HCT116 (cell line): ENCODE data around the gene PRR29. TPM values are rescaled to one million over a fixed set of nuclear protein-coding genes. Genes with fewer than 3 reads are reported as not detected.

ENCODE experiments used
- ATAC-seq: fragments of 200-7000 bp; cut with Tn5 transposase; 2 replicates; pipeline ENCODE4 v1.9.1; 2020; ENCODE audit warnings: mild to moderate bottlenecking, moderate library complexity
- BruUV-seq: library from RNA; stranded (reverse); fragments of 400-500 nt; replicated peaks from 2 replicates; lab custom pipeline; 2021; lab: Mats Ljungman, UMichigan
- CTCF ChIA-PET: fragments of 300-600 bp; sonication (Branson Sonifier 250); formaldehyde crosslinking; loops from one replicate; lab custom pipeline; 2021; ENCODE audit warnings: antibody characterized with exemption; lab: Charles Lee
- POLR2A ChIA-PET: fragments of 300-600, 350-600 bp; sonication (Branson Sonifier 250); formaldehyde crosslinking; loops from one replicate; lab custom pipeline; 2021; ENCODE audit warnings: antibody characterized with exemption; lab: Charles Lee
- RAD21 ChIA-PET, 2 experiments: fragments of 300-600 bp; sonication (Branson Sonifier 250); formaldehyde crosslinking; loops; one replicate each; lab custom pipeline; 2023; ENCODE audit warnings: low total read pairs in 2 of 2; ENCODE audit not compliant: uncharacterized antibody in 2 of 2, unreplicated experiment in 2 of 2, low non-redundant PET in 1 of 2; lab: Charles Lee
- DNase-seq: peaks from one replicate; pipeline ENCODE4 v3.0.0-alpha.2; 2010; ENCODE audit warnings: low read depth, low spot score
- H2AFZ ChIP-seq: fragments of 200-600 bp; shearing (Covaris generic), sonication (generic); 2 replicates; pipeline ENCODE4 v1.6.1; 2017; ENCODE audit warnings: low read depth, mixed run types, mixed read lengths, antibody characterized with exemption, low read length; ENCODE audit not compliant: poor library complexity, severe bottlenecking
- H3K27ac ChIP-seq: 2 replicates; pipeline ENCODE4 v1.5.1; 2012; ENCODE audit warnings: low read depth, low read length
- H3K27me3 ChIP-seq: fragments of 200-600 bp; sonication (generic); 2 replicates; pipeline ENCODE4 v1.6.1; 2016; ENCODE audit warnings: mixed run types, low read length, mixed read lengths; ENCODE audit not compliant: insufficient read depth
- H3K36me3 ChIP-seq, 2 experiments: fragments of 200-500 bp in 1 of 2; fragments of 200-600 bp in 1 of 2; sonication (Bioruptor generic) in 1 of 2; sonication (generic) in 1 of 2; 2 replicates each; pipeline versions ENCODE4 v1.5.1 to v1.6.1; 2014 to 2016; ENCODE audit warnings: low read length in 2 of 2, inconsistent platforms in 1 of 2, mixed read lengths in 1 of 2, mixed run types in 1 of 2; ENCODE audit not compliant: insufficient read depth in 2 of 2, control insufficient read depth in 1 of 2
- H3K4me1 ChIP-seq, 2 experiments: fragments of 200-600 bp in 1 of 2; sonication (generic) in 1 of 2; 2 replicates each; pipeline versions ENCODE4 v1.5.1 to v1.6.1; 2012 to 2017; ENCODE audit warnings: low read length in 2 of 2, inconsistent platforms in 1 of 2, mild to moderate bottlenecking in 1 of 2, mixed read lengths in 1 of 2, mixed run types in 1 of 2, moderate library complexity in 1 of 2; ENCODE audit not compliant: insufficient read depth in 2 of 2, control insufficient read depth in 1 of 2
- H3K4me2 ChIP-seq: fragments of 200-600 bp; sonication (generic); 2 replicates; pipeline ENCODE4 v1.6.1; 2017; ENCODE audit warnings: mixed run types, low read length, mixed read lengths
- H3K4me3 ChIP-seq, 2 experiments: fragments of 200-600 bp in 1 of 2; sonication (generic) in 1 of 2; replicated peaks in 1 of 2; 2 replicates each; pipeline ENCODE4 v1.5.1; 2011 to 2016; ENCODE audit warnings: low read length in 2 of 2, control low read depth in 1 of 2, low read depth in 1 of 2, mild to moderate bottlenecking in 1 of 2, mixed read lengths in 1 of 2, mixed run types in 1 of 2
- H3K79me2 ChIP-seq: fragments of 200-600 bp; sonication (generic); 2 replicates; pipeline ENCODE4 v1.6.1; 2017; ENCODE audit warnings: mild to moderate bottlenecking, mixed run types, low read length, moderate library complexity, mixed read lengths; ENCODE audit not compliant: insufficient read depth
- H3K9ac ChIP-seq: fragments of 200-600 bp; sonication (generic); 2 replicates; pipeline ENCODE4 v1.6.1; 2016; ENCODE audit warnings: low read length, mixed read lengths
- H3K9me2 ChIP-seq: fragments of 200-600 bp; sonication (generic), shearing (Covaris generic); 2 replicates; pipeline ENCODE4 v1.6.1; 2017; ENCODE audit warnings: mixed run types, mild to moderate bottlenecking, moderate library complexity; ENCODE audit not compliant: insufficient read depth
- H3K9me3 ChIP-seq, 2 experiments: fragments of 200-500 bp in 1 of 2; fragments of 200-600 bp in 1 of 2; sonication (Bioruptor generic) in 1 of 2; sonication (generic) in 1 of 2; 2 replicates each; pipeline ENCODE4 v1.6.1; 2014 to 2017; ENCODE audit warnings: low read length in 2 of 2, mixed read lengths in 2 of 2, inconsistent platforms in 1 of 2, low read depth in 1 of 2, mild to moderate bottlenecking in 1 of 2, mixed run types in 1 of 2, moderate library complexity in 1 of 2; ENCODE audit not compliant: control insufficient read depth in 1 of 2, insufficient read depth in 1 of 2
- H4K20me1 ChIP-seq: fragments of 200-600 bp; sonication (generic), shearing (Covaris generic); 2 replicates; pipeline ENCODE4 v1.6.1; 2017; ENCODE audit warnings: mixed run types, mild to moderate bottlenecking, moderate library complexity; ENCODE audit not compliant: insufficient read depth
- CTCF ChIP-seq, 3 experiments: fragments of 200-600 bp in 1 of 3; sonication (generic) in 1 of 3; IDR thresholded peaks in 2 of 3; conservative IDR thresholded peaks in 1 of 3; 2 replicates each; pipeline ENCODE4 v1.5.1; 2012 to 2017; ENCODE audit warnings: low read depth in 2 of 3, low read length in 2 of 3, antibody characterized with exemption in 1 of 3, borderline replicate concordance in 1 of 3, control low read depth in 1 of 3, mild to moderate bottlenecking in 1 of 3, mixed read lengths in 1 of 3, mixed run types in 1 of 3, moderate library complexity in 1 of 3; ENCODE audit not compliant: insufficient read depth in 1 of 3
- ELF1 ChIP-seq: IDR thresholded peaks from 2 replicates; pipeline ENCODE4 v1.6.1; 2012; ENCODE audit warnings: low read depth, borderline replicate concordance
- EZH2 ChIP-seq: fragments of 200-600 bp; sonication (generic); IDR thresholded peaks from 2 replicates; pipeline ENCODE4 v1.6.1; 2017; ENCODE audit warnings: antibody characterized with exemption, mixed run types
- JUND ChIP-seq: IDR thresholded peaks from 2 replicates; pipeline ENCODE4 v1.6.1; 2012
- POLR2A ChIP-seq: IDR thresholded peaks from 2 replicates; pipeline ENCODE4 v1.7.0; 2011; ENCODE audit warnings: borderline replicate concordance; ENCODE audit not compliant: insufficient read depth, insufficient read length; ENCODE audit errors: extremely low read depth
- POLR2AphosphoS5 ChIP-seq: IDR thresholded peaks from 2 replicates; pipeline ENCODE4 v1.6.1; 2011; ENCODE audit warnings: mild to moderate bottlenecking, low read depth, low read length, moderate library complexity
- SP1 ChIP-seq: IDR thresholded peaks from 2 replicates; pipeline ENCODE4 v1.6.1; 2012; ENCODE audit warnings: low read depth
- ZBTB33 ChIP-seq: IDR thresholded peaks from 2 replicates; pipeline ENCODE4 v1.6.1; 2011; ENCODE audit warnings: mild to moderate bottlenecking, low read length, moderate library complexity; ENCODE audit not compliant: insufficient replicate concordance; ENCODE audit errors: extremely low read depth
- ZFX ChIP-seq: fragments of 450-650 bp; IDR thresholded peaks from 2 replicates; pipeline ENCODE4 v1.6.1; 2017
- intact Hi-C: fragments of 100-400 bp; cut with micrococcal nuclease; formaldehyde crosslinking; loops from 2 replicates; pipeline ENCODE4 v1.10.0; 2022
- total RNA-seq: library from RNA; stranded (reverse); gene quantifications from one replicate; pipeline ENCODE4 v1.2.1, GENCODE V29; 2021; ENCODE audit not compliant: unreplicated experiment
- TF ChIP-seq, protein P1 (sequence below): IDR thresholded peaks from 2 replicates; pipeline ENCODE4 v1.6.1; 2012
- TF ChIP-seq, protein P2 (sequence below): IDR thresholded peaks from 2 replicates; pipeline ENCODE4 v1.6.1; 2012

PRR29 gene
- total RNA-seq, 1 experiment from 2014 or later: not detected

DNA sequence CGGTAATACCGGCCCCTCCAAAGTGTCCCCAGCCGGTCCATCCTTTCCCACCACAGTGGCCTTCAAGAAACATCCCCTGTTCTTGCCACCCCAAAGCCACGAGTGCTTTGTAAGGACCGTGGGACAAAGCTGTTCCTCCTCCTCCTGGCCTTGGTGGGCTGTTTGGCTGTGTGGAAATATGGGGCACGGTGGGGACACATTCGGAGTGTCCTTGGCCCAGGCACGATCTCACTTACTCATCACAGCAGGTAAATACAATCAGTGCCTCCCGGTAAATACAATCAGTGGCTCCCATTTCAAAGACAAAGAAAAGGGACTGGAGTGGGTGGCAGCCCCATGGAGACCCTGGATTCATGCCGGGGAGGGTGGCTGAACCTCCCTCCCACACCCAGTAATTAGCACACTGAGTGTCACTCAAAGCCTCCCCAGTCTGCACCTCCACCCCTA lies 35.8 kb upstream of the PRR29 start:
- Histone ChIP-seq H3K9me2 (no peaks in the 10 kb centered on the region), H3K4me2 (no peak overlapping the region; the same call in 1 of the 2 replicates), H3K27me3 (no peaks in the 10 kb centered on the region), H4K20me1 (no peaks in the 10 kb centered on the region), H3K36me3 (no peaks in the 10 kb centered on the region), H3K9me3 (no peaks in the 10 kb centered on the region), H3K27ac (peak overlapping the region; percentile 17; the same call in 1 of the 2 replicates), H3K79me2 (no peaks in the 10 kb centered on the region), H2AFZ (no peak overlapping the region), H3K4me1 (peaks cover 4 to 17% of the 10 kb centered on the region in 2 experiments; a peak in 3 of 4 replicates), H3K9ac (no peak overlapping the region), H3K4me3 (no peak overlapping the region)
- ChIA-PET RAD21 (interaction anchor here in 1 of 2 experiments (0.6 kb wide), 2 partner anchors 13 to 340 kb away, joined by 5 to 6 read pairs; partner anchors contain the start of gene MAP3K3), CTCF (interaction anchor here (0.7 to 2.2 kb wide), 9 partner anchors 10 to 64 kb away, joined by 3 to 17 read pairs (median 6); no protein-coding TSS in a partner anchor), POLR2A (interaction anchor here (0.7 to 1.2 kb wide), 3 partner anchors 12 to 54 kb away, joined by 3 to 4 read pairs (median 4); no protein-coding TSS in a partner anchor)
- ATAC-seq (no peak), DNase-seq (no peak)
- intact Hi-C loops: no loop called here
- no peak for TF ChIP-seq CTCF (IDR thresholded peaks at IDR 0.05 in 2 of 3, conservative IDR thresholded peaks at IDR 0.05 in 1 of 3; ENCODE audit: borderline replicate concordance in 1 of 3, insufficient read depth in 1 of 3, low read depth in 2 of 3, low read length in 2 of 3)
- no peak for TF ChIP-seq POLR2A
- TF ChIP-seq POLR2AphosphoS5: no peak
- TF ChIP-seq ELF1: no peak
- TF ChIP-seq, protein P1, sequence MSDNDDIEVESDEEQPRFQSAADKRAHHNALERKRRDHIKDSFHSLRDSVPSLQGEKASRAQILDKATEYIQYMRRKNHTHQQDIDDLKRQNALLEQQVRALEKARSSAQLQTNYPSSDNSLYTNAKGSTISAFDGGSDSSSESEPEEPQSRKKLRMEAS: no peak
- no peak for TF ChIP-seq EZH2
- no TSS peak for BruUV-seq

DNA sequence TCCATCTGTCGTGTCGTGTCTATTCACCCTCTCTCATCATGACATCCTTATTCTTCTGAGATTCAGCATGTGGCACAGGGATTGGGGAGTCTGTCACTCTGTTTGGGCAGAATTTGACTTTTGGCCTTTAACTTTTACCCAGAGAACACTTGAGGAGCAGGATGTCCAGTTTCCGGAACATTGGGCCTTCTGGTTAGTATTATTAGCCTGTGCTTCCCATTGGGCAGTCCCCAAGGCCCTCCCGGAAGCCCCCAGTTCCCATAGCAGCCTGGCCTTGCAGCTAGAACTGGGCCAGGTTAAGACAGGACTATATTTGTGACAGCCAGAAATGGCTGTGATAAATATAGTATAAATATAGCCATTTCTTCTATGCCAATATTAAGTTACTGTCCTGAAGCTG lies 35.0 kb upstream of the PRR29 start:
- intact Hi-C loops: no loop called here
- Histone ChIP-seq H3K9ac (no peak overlapping the region), H3K79me2 (no peaks in the 10 kb centered on the region), H4K20me1 (no peaks in the 10 kb centered on the region), H3K9me3 (no peaks in the 10 kb centered on the region), H2AFZ (no peak overlapping the region), H3K4me3 (no peak overlapping the region), H3K9me2 (no peaks in the 10 kb centered on the region), H3K27ac (no peak overlapping the region), H3K4me2 (no peak overlapping the region), H3K4me1 (peaks cover 4 to 17% of the 10 kb centered on the region in 2 experiments; a peak in 3 of 4 replicates), H3K36me3 (no peaks in the 10 kb centered on the region), H3K27me3 (no peaks in the 10 kb centered on the region)
- ATAC-seq: no peak
- no TSS peak for BruUV-seq
- POLR2A ChIA-PET: no interaction called here
- DNase-seq: no peak
- CTCF ChIA-PET: interaction anchor here (1.0 kb wide), 1 partner anchor 12 kb away, joined by 3 read pairs; no protein-coding TSS in a partner anchor
- RAD21 ChIA-PET: no interaction called here
- TF ChIP-seq JUND: no peak
- TF ChIP-seq, protein P1: no peak
- no peak for TF ChIP-seq ZBTB33
- TF ChIP-seq, protein P2, sequence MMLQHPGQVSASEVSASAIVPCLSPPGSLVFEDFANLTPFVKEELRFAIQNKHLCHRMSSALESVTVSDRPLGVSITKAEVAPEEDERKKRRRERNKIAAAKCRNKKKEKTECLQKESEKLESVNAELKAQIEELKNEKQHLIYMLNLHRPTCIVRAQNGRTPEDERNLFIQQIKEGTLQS: no peak
- no peak for TF ChIP-seq SP1
- no peak for TF ChIP-seq ZFX
- TF ChIP-seq POLR2AphosphoS5: no peak
- TF ChIP-seq POLR2A: no peak
